ENCODE measurements around the gene CD14. TPM values are rescaled to one million over a fixed set of nuclear protein-coding genes. Genes with fewer than 3 reads are reported as not detected.

The CD14 gene
- total and polyA plus RNA-seq, 11 donors = 9.9 to 220 (median 25.8) TPM

DNA sequence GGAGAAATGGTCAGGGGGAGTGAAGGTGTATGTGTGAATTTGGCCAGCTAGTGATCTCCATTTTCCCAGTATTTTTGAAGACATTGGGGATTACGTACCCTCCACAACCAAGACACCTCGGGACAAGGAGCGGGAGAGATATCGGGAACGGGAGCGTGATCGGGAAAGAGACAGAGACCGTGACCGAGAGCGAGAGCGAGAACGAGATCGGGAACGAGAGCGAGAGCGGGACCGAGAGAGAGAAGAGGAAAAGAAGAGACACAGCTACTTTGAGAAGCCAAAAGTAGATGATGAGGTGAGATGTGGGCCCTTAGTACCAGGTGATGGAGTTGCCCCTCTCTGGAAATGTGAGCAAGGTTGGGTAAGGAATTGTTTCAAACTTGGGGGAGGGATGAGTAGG, 25.9 kb upstream of the CD14 start:
- ATAC-seq (no peak), DNase-seq (no peak)
- peaks cover 3 to 95% (median 93%) of the 10 kb centered on the region in 9 donors for H3K36me3 ChIP-seq
- intact Hi-C loops (cut with DNase I) = no loop called here
- 97 to 98% (median 97%) methylated on average over 17 of the region's 17 CpGs for WGBS, 4 donors
- H3K9me3 ChIP-seq = no peaks in the 10 kb centered on the region
- no peak for TF ChIP-seq POLR2A (IDR thresholded peaks at IDR 0.05)
- TF ChIP-seq, protein P1, sequence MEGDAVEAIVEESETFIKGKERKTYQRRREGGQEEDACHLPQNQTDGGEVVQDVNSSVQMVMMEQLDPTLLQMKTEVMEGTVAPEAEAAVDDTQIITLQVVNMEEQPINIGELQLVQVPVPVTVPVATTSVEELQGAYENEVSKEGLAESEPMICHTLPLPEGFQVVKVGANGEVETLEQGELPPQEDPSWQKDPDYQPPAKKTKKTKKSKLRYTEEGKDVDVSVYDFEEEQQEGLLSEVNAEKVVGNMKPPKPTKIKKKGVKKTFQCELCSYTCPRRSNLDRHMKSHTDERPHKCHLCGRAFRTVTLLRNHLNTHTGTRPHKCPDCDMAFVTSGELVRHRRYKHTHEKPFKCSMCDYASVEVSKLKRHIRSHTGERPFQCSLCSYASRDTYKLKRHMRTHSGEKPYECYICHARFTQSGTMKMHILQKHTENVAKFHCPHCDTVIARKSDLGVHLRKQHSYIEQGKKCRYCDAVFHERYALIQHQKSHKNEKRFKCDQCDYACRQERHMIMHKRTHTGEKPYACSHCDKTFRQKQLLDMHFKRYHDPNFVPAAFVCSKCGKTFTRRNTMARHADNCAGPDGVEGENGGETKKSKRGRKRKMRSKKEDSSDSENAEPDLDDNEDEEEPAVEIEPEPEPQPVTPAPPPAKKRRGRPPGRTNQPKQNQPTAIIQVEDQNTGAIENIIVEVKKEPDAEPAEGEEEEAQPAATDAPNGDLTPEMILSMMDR (IDR thresholded peaks at IDR 0.05) = no peak
- no peak overlapping the region for H3K4me3 ChIP-seq
- no peak overlapping the region for H3K27ac ChIP-seq
- H3K27me3 ChIP-seq = no peaks in the 10 kb centered on the region
- peaks cover 0 to 6% (median 2%) of the 10 kb centered on the region in 12 donors for H3K4me1 ChIP-seq

DNA sequence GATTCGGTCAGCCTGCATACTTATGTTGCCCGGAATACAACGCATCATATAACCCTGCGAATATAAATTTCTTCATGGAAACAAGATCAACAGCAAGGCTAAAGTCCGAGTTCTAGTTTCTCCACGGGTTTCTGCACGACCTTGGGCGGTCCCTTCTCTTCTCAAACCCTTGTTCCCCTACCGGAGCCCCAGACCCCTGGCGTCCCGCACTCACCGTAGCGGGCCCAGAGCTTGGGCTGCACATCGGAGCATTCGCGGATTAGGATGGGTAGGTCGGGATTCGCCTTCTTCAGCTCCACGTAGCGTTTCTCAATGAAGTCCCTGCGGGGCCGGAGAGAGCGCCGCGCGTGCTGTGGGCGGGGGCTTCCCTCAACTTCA, 14.1 kb upstream of the CD14 start:
- H3K9me3 ChIP-seq = no peaks in the 10 kb centered on the region
- peak overlapping the region; percentile 58 to 100 (median 83) for H3K4me3 ChIP-seq
- intact Hi-C loops (cut with DNase I) = loop anchor here in 4 of 10 donors (1.0 to 10.0 kb wide), 6 partner anchors 17 to 242 kb away; partner anchors contain the start of genes HARS1 (in 3 of the 4), HARS2 (in 3 of the 4), WDR55 (in 2 of the 4) and ANKHD1 (in 1 of the 4)
- DNase-seq = peak in 1 of 5 donors; percentile 23
- peak in 2 of 4 donors; percentile 8 to 23 for ATAC-seq
- peaks cover 0 to 76% (median 64%) of the 10 kb centered on the region in 9 donors for H3K36me3 ChIP-seq
- H3K4me1 ChIP-seq = peaks cover 0 to 40% (median 26%) of the 10 kb centered on the region in 12 donors
- peak overlapping the region; percentile 48 to 94 (median 86) for H3K27ac ChIP-seq
- 0 to 1% (median 1%) methylated on average over 15 to 27 of the region's 27 CpGs for WGBS, 4 donors
- no peaks in the 10 kb centered on the region for H3K27me3 ChIP-seq
- no peak for TF ChIP-seq POLR2A (IDR thresholded peaks at IDR 0.05)

DNA sequence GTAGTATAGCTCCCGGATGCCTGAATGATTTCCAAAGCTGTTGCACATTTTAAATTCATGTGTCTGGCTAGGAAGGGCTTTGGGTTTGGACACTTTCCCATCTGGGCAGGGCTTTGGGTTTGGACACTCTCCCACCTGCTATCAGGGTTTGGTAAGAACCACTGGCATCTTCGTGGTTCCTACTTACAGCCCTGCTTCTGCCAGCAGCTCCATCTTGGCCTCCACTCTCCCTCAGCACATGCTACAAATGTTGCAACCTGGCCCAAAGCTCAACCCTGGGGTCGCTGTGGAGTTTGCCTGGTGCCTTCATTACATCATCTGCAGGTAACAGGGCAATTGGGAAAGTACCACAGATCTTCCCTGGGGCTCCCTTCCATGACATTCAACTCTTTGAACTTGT, 9.7 kb upstream of the CD14 start:
- no peak overlapping the region for H3K4me3 ChIP-seq
- H3K36me3 ChIP-seq = peaks cover 0 to 46% (median 37%) of the 10 kb centered on the region in 9 donors
- intact Hi-C loops (cut with DNase I) = loop anchor here in 5 of 10 donors (5.0 to 10.0 kb wide), 3 partner anchors 52 to 238 kb away; partner anchors contain the start of genes EIF4EBP3 (in 3 of the 5), ANKHD1 (in 1 of the 5), HARS1 (in 1 of the 5) and HARS2 (in 1 of the 5)
- ATAC-seq (no peak), DNase-seq (no peak)
- 56 to 66% (median 61%) methylated on average over 3 of the region's 3 CpGs for WGBS, 4 donors
- H3K4me1 ChIP-seq = peaks cover 0 to 43% (median 27%) of the 10 kb centered on the region in 12 donors
- no peaks in the 10 kb centered on the region for H3K27me3 ChIP-seq
- no peak for TF ChIP-seq POLR2A (IDR thresholded peaks at IDR 0.05)
- TF ChIP-seq, protein P1 (IDR thresholded peaks at IDR 0.05) = no peak
- no peak overlapping the region for H3K27ac ChIP-seq
- H3K9me3 ChIP-seq = no peaks in the 10 kb centered on the region

DNA sequence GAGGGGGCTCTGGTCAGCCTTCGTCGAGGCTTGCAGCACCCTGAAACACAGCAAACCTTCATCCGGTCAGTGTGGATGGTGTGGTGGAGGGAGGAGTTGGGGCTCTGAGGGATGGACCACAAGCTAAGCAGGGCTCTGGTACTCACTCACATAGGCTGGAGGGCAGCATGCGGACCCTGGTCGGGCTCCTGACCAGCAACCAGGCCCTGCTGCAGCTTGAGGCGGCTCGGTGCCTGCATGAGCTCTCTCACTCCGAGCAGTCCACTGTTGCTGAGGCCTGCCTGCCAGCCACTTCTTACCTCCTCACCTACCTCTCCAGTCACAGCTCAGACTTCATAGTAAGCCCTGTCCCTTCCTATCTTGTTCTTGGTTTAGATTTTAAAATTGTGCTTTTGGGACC, 8.7 kb upstream of the CD14 start:
- TF ChIP-seq, protein P1 (IDR thresholded peaks at IDR 0.05) = no peak
- TF ChIP-seq POLR2A (IDR thresholded peaks at IDR 0.05) = no peak
- Histone ChIP-seq H3K9me3 (no peaks in the 10 kb centered on the region), H3K27ac (no peak overlapping the region), H3K4me3 (no peak overlapping the region), H3K4me1 (peaks cover 0 to 42% (median 27%) of the 10 kb centered on the region in 12 donors), H3K27me3 (no peaks in the 10 kb centered on the region), H3K36me3 (peaks cover 0 to 46% (median 37%) of the 10 kb centered on the region in 9 donors)
- ATAC-seq = no peak
- DNase-seq = no peak
- intact Hi-C loops (cut with DNase I) = loop anchor here in 5 of 10 donors (5.0 to 10.0 kb wide), 3 partner anchors 53 to 237 kb away; partner anchors contain the start of genes EIF4EBP3 (in 3 of the 5), ANKHD1 (in 1 of the 5), HARS1 (in 1 of the 5) and HARS2 (in 1 of the 5)
- 83 to 91% (median 90%) methylated on average over 7 to 8 of the region's 8 CpGs for WGBS, 4 donors

All from heart left ventricle (tissue), 16 donors.